Smooth muscle cell (in vitro differentiated cells): Measurements from ENCODE around the gene DGKH. TPM values are rescaled to one million over a fixed set of nuclear protein-coding genes. Genes with fewer than 3 reads are reported as not detected.

Source experiments
- DNase-seq: peaks from one replicate; lab custom pipeline; 2025; ENCODE audit not compliant: unreplicated experiment; lab: John Stamatoyannopoulos, UW
- H2AFZ ChIP-seq: fragments of 200-600 bp; sonication (generic); 2 replicates; pipeline ENCODE4 v1.6.0; 2016; ENCODE audit warnings: antibody characterized with exemption, low read depth, mild to moderate bottlenecking
- H3F3A ChIP-seq: fragments of 200-600 bp; sonication (generic); 2 replicates; pipeline ENCODE4 v1.6.0; 2017; ENCODE audit warnings: antibody characterized with exemption, low read depth
- H3K27ac ChIP-seq: fragments of 200-600 bp; sonication (generic); 2 replicates; pipeline ENCODE4 v1.5.1; 2016; ENCODE audit warnings: low read depth, mild to moderate bottlenecking
- H3K27me3 ChIP-seq: fragments of 200-600 bp; sonication (generic); 2 replicates; pipeline ENCODE4 v1.6.1; 2016; ENCODE audit warnings: low read depth, mild to moderate bottlenecking
- H3K36me3 ChIP-seq: fragments of 200-600 bp; sonication (generic); 2 replicates; pipeline ENCODE4 v1.5.1; 2016; ENCODE audit warnings: low read depth
- H3K4me1 ChIP-seq: fragments of 200-600 bp; sonication (generic); 2 replicates; pipeline ENCODE4 v1.5.1; 2016; ENCODE audit warnings: low read depth
- H3K4me2 ChIP-seq: fragments of 200-600 bp; sonication (generic); 2 replicates; pipeline ENCODE4 v1.6.0; 2016; ENCODE audit warnings: mild to moderate bottlenecking
- H3K4me3 ChIP-seq: fragments of 200-600 bp; sonication (generic); 2 replicates; pipeline ENCODE4 v1.5.1; 2016; ENCODE audit warnings: mild to moderate bottlenecking
- H3K79me2 ChIP-seq: fragments of 200-600 bp; sonication (generic); 2 replicates; pipeline ENCODE4 v1.6.0; 2016; ENCODE audit warnings: low read depth, mild to moderate bottlenecking
- H3K9ac ChIP-seq: fragments of 200-600 bp; sonication (generic); 2 replicates; pipeline ENCODE4 v1.6.0; 2016; ENCODE audit warnings: low read depth
- H3K9me3 ChIP-seq: fragments of 200-600 bp; sonication (generic); replicated peaks from 2 replicates; pipeline ENCODE4 v1.5.1; 2016; ENCODE audit warnings: low read depth
- H4K20me1 ChIP-seq: fragments of 200-600 bp; sonication (generic); 2 replicates; pipeline ENCODE4 v1.6.0; 2016; ENCODE audit warnings: low read depth
- CTCF ChIP-seq: fragments of 200-600 bp; sonication (generic); IDR thresholded peaks from 2 replicates; pipeline ENCODE4 v1.5.1; 2017; ENCODE audit warnings: borderline replicate concordance, mild to moderate bottlenecking, antibody characterized with exemption; ENCODE audit not compliant: insufficient read depth, poor library complexity, severe bottlenecking
- WGBS: methylation state at CpG from one replicate; pipeline ENCODE4 v1.1.7; 2016; ENCODE audit warnings: low lambda C conversion rate; 5-methylcytosine and 5-hydroxymethylcytosine counted together
- polyA plus RNA-seq: library from polyadenylated mRNA; unstranded; fragments of >200 nt; fragmentation: Nextera tagmentation; extraction: Ambion mirVana; gene quantifications from 2 replicates; pipeline ENCODE4 v1.2.1, GENCODE V29; 2016
- total RNA-seq: library from RNA; depleted of rRNA; stranded (reverse); fragments of >200 nt; gene quantifications from 2 replicates; pipeline ENCODE4 v1.2.3, GENCODE V29; 2014

The DGKH gene
- total and polyA plus RNA-seq, 2 experiments from 2014 or later: 1.3 to 6.8 TPM

- Histone ChIP-seq H3K36me3 (no peaks in the 10 kb centered on the region), H3K27ac (peak overlapping the region; percentile 7), H3K79me2 (no peaks in the 10 kb centered on the region), H3K4me1 (no peaks in the 10 kb centered on the region), H3F3A (no peaks in the 10 kb centered on the region), H4K20me1 (no peaks in the 10 kb centered on the region), H3K27me3 (no peaks in the 10 kb centered on the region), H2AFZ (no peak overlapping the region), H3K9ac (no peak overlapping the region), H3K4me2 (no peak overlapping the region), H3K4me3 (no peak overlapping the region), H3K9me3 (no peaks in the 10 kb centered on the region)
- 57% methylated on average over 3 of the region's 3 CpGs for WGBS
- no peak for DNase-seq
- TF ChIP-seq CTCF: no peak
These were observed 218.0 kb downstream of the DGKH start for GRCh38 chr13:42266473-42266872.

- peaks cover 26% of the 10 kb centered on the region for H3K79me2 ChIP-seq
- H3K9me3 ChIP-seq: no peaks in the 10 kb centered on the region
- no peak overlapping the region for H3K4me3 ChIP-seq
- WGBS: 96% methylated on average over 6 of the region's 6 CpGs
- no peaks in the 10 kb centered on the region for H3K36me3 ChIP-seq
- no peak overlapping the region for H3K9ac ChIP-seq
- TF ChIP-seq CTCF: no peak
- no peaks in the 10 kb centered on the region for H3K27me3 ChIP-seq
- H3K27ac ChIP-seq: no peak overlapping the region
- H2AFZ ChIP-seq: no peak overlapping the region
- no peaks in the 10 kb centered on the region for H4K20me1 ChIP-seq
- H3K4me2 ChIP-seq: no peak overlapping the region
- DNase-seq: no peak
- H3F3A ChIP-seq: no peaks in the 10 kb centered on the region
- H3K4me1 ChIP-seq: peaks cover 14% of the 10 kb centered on the region
These were observed 221.9 kb downstream of the DGKH start for GRCh38 chr13:42270160-42270856.

- Histone ChIP-seq H3K4me1 (peaks cover 14% of the 10 kb centered on the region), H3K9me3 (no peaks in the 10 kb centered on the region), H3K36me3 (no peaks in the 10 kb centered on the region), H2AFZ (peak overlapping the region; percentile 92), H3K79me2 (peaks cover 30% of the 10 kb centered on the region), H3K27ac (no peak overlapping the region), H4K20me1 (no peaks in the 10 kb centered on the region), H3K4me3 (peak overlapping the region; percentile 94), H3K4me2 (peak overlapping the region; percentile 77), H3K27me3 (no peaks in the 10 kb centered on the region), H3F3A (no peaks in the 10 kb centered on the region), H3K9ac (no peak overlapping the region)
- no peak for TF ChIP-seq CTCF
- no peak for DNase-seq
- 92% methylated on average over 6 of the region's 6 CpGs for WGBS
These were observed 222.4 kb downstream of the DGKH start for GRCh38 chr13:42270857-42271215.
